Kidney epithelial cell (primary cell): ENCODE measurements around the gene DUSP14. TPM values are rescaled to one million over a fixed set of nuclear protein-coding genes. Genes with fewer than 3 reads are reported as not detected.

Experiments used
- DNase-seq: peaks from one replicate; pipeline ENCODE4 v3.0.0-alpha.2; 2010; ENCODE audit warnings: low read depth
- H3K27me3 ChIP-seq: 2 replicates; pipeline ENCODE4 v1.6.0; 2011; ENCODE audit warnings: low read length; ENCODE audit not compliant: control insufficient read depth, insufficient read depth
- H3K36me3 ChIP-seq: 2 replicates; pipeline ENCODE4 v1.5.1; 2011; ENCODE audit warnings: low read length; ENCODE audit not compliant: control insufficient read depth, insufficient read depth
- H3K4me3 ChIP-seq: 2 replicates; pipeline ENCODE4 v1.5.1; 2011; ENCODE audit warnings: low read depth, mild to moderate bottlenecking, control low read depth, low read length
- CTCF ChIP-seq: IDR thresholded peaks from 2 replicates; pipeline ENCODE4 v1.5.1; 2011; ENCODE audit warnings: mild to moderate bottlenecking, moderate library complexity, low read length, control low read depth, inconsistent platforms; ENCODE audit not compliant: insufficient read depth, poor library complexity, severe bottlenecking
- total RNA-seq: library from RNA; depleted of rRNA; stranded (reverse); fragments of >200 nt; gene quantifications from 2 replicates; pipeline ENCODE4 v1.2.3, GENCODE V29; 2015

Gene DUSP14
- total RNA-seq, 1 donor from 2014 or later = 45.5 TPM

GRCh38 chr17:37494401-37494831 is 4.7 kb downstream of the DUSP14 start:
- Histone ChIP-seq H3K36me3 (no peaks in the 10 kb centered on the region), H3K27me3 (no peaks in the 10 kb centered on the region), H3K4me3 (no peak overlapping the region)
- no peak for TF ChIP-seq CTCF
- DNase-seq = no peak

- DNase-seq = no peak
- Histone ChIP-seq H3K36me3 (no peaks in the 10 kb centered on the region), H3K4me3 (no peak overlapping the region), H3K27me3 (no peaks in the 10 kb centered on the region)
- no peak for TF ChIP-seq CTCF
Observed at GRCh38 chr17:37494971-37495370, 5.3 kb downstream of the DUSP14 start.

GRCh38 chr17:37500378-37500777 is 10.7 kb downstream of the DUSP14 start:
- no peak for DNase-seq

GRCh38 chr17:37502009-37502936 is 12.6 kb downstream of the DUSP14 start:
- no peak for DNase-seq
- H3K36me3 ChIP-seq = no peaks in the 10 kb centered on the region
- H3K4me3 ChIP-seq = no peak overlapping the region
- no peaks in the 10 kb centered on the region for H3K27me3 ChIP-seq
- TF ChIP-seq CTCF = no peak

More at GRCh38 chr17:37500378-37500777, 10.7 kb downstream of the DUSP14 start:
- Histone ChIP-seq H3K27me3 (no peaks in the 10 kb centered on the region), H3K4me3 (no peak overlapping the region), H3K36me3 (no peaks in the 10 kb centered on the region)
- no peak for TF ChIP-seq CTCF

- DNase-seq = no peak
- Histone ChIP-seq H3K27me3 (no peaks in the 10 kb centered on the region), H3K4me3 (no peak overlapping the region), H3K36me3 (peaks cover 2% of the 10 kb centered on the region)
- no peak for TF ChIP-seq CTCF
Observed at GRCh38 chr17:37503148-37503547, 13.5 kb downstream of the DUSP14 start.
